Ammon's horn (tissue), 1 donor: ENCODE results near the gene MYORG.
A peak's percentile ranks its signal among the peaks of the same experiment; 100 is the strongest.

Experiments used
- DNase-seq: peaks from one replicate; pipeline ENCODE4 v3.0.0-alpha.2; 2016; ENCODE audit warnings: low spot score

Gene MYORG

DNA sequence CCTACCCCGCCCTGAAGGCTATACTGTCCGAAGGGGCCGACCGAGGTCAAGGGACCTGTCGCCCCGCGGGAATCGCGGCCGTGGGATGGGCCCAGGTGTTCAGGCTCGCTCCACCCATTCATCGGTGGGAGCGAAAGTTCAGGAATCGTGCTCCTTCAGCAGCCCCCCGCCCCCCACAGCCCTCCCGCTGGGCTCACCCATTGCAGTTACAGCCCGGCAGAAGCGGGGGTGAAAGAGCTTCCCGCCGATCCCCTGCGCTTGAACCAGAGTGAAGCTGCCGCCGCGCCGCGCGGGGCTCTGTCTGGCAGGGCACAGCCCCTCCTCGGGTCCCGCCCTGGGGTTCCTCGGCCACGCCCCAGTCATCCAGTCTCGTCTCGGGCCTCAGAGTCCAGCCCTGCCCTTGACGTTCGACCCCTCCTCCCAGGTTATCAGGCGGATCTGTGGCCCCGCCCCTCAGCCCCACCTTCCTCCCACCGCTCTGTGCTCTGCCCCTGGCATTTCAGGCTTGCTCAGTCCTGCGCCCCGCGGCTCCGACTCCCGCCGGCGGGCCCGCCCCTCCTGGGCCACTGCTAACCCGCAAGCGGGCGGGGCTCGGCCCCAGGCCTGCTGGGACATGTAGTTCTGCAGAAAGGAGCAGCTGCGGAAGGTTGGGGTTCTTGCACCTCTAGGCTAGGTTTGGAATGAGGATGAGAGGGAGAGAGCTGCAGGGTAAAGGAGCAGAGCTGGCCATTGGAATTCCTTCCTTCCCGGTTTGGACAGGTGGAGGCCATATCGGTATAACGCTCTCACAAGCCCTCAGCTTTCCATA is at the start of gene MYORG:
Gene MYORG (minus strand): TSS at position 303 of the 808 bp plus-strand sequence. CDS start 3,955 bp downstream, outside the sequence.
- DNase-seq: peak; percentile 95

DNA sequence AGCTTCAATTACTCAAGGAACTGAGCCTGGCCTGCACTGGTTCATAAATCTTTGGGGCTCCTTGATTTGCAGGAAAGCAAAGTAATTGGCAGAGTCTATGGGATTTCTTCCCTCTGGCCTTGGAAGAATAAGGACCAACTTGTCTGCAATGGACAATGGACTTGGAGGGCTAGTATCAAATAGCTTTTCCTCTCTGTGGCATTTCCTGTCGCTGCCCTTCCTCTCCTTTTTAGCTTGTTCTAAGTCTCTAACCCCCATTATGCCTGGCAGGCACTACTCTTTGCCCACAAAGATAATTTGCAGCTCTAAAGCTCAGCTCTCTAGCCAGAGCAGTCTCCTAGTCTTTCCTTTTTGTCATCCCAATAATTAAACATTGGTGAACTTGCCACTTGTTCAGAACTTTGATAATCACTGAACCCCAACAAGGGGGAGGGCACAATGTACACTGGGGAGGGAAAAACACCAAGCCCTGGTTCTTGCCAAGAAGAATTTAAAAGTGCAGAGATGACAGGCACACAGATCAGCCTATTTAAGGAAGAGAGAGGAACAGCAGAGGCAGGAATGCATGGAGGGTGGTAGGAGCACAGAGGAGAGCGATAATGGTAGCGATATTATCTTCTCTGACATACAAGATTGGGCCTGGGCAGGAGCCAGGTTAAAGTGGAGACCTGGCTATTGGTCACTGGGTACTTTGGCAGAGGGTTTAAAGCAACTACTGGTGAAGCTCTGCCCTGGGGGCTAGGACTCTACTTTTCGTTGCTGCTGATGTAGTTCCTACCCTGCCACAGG is 43.2 kb upstream of the MYORG start:
- no peak for DNase-seq

DNA sequence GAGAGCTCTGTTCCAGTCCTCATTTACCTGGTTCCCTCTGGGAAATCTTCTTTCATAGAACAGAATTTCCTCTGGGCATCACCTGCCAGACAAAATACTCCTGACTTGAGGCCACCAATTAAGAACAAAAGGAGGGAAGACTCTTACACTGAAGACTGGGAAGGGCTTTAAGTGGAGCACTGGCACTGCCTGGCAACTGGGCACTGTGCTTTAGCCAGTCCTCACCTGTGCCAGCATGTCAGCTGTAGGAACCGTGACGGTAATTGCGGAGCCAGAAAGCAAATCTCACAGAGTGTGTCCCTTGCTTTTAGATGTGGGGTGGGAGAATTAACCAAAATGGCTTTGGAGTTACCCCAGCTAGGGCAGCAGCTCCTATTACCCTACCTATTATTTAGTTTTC is 41.0 kb upstream of the MYORG start:
- no peak for DNase-seq

DNA sequence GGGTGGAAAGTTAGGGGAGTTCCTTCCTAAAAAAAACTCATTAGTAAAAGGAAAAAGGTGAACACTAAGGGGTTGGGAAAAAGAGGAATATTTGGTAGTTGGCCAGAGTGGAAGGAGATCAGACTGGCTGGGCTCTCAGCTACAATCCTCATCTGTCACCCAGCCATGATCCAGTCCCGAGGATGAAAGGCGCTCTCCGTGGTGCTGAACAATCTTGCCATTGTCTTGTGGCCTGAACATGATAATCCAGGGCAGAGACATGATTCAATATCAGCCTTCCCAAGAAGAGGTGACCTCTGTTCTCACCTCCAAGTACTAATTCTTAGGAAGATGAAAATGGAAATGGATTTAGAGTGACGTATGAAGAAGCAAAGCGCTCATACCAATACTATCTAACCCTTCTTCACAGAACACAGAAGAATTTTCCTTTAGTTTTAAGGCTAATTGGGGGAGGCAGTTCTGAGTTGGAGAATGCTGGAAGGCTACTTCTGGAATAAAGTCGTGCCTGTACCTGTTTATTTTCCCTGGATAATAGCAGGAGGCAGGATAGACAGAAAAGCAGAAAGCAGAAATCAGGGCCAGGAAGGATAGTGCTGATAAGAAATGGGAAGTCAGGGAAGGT is 36.6 kb upstream of the MYORG start:
- peak; percentile 63 for DNase-seq

DNA sequence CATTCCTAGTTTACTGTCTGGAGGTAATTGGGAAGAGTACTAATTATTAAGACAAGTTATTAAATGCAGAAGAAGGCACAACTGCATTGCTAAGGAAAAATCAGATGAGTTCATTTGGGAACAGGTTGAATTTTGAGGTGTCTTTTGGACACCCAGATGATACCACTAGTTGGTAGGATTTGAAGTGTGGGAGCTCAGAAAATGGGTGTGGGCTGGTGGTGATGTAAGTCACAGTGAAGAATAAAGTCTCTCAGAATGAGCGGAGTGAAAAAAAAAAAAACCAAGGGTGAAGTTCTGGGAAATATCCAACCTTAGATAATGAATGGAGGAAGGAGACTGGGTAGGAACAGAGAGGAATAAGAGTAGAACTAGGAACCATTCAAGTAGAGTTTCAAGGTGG is 35.6 kb upstream of the MYORG start:
- no peak for DNase-seq

DNA sequence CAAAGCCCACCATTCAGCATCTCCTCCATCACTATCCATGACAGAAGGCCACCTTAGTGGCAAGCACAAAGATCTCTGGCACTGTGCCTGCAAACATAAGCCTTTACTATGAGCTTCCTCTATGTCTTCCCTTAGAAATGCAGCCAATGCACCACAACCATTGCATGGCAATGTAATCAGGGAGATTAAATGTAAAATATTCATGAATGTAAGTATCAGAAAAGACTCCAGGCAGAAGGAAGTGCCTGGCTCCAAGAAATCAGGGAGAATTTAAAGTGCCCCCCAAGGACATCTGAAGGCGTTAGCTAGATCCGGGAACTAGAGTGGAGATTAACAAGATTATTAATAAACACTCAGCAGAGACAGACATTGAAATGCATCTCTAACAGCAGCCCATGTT is 32.5 kb upstream of the MYORG start:
- no peak for DNase-seq

DNA sequence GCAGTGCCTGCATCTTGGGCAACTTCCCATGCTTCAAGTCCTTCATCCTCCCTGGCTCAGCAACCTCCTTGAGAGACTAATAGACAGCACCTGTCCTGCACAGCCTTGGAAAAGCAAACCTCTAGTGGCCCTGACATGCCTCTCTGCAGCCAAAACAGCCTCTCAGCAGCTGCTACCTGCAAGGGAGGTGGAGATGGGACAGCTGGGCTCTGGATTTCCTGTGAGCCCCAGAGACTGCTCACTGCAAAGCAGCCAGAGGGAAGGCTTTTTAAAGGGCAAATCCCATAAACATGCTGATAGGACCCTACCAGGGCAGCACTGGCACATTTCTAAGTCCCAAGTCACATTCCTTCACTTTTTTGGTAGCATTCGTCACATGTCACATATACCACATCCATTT is 31.5 kb upstream of the MYORG start:
- no peak for DNase-seq

DNA sequence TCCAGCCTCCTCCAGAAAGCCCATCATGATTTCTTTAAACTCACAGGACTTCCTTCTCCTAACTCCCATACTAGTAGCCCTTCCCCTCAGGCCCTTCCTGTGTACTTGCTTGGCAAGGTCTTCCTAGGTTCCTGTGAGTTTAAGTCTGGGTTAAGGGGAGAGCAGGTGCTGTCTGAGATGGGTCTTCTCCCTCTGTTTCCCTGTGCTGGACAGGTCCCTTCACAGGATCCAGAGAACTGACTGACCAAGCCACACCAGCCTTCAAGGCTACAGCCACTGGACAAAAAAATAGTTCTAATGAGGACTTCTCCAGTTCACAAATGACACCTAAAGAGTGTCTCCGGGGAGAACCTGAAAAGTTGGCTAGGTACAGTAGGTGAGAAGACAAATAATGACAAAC is 29.5 kb upstream of the MYORG start:
- no peak for DNase-seq

DNA sequence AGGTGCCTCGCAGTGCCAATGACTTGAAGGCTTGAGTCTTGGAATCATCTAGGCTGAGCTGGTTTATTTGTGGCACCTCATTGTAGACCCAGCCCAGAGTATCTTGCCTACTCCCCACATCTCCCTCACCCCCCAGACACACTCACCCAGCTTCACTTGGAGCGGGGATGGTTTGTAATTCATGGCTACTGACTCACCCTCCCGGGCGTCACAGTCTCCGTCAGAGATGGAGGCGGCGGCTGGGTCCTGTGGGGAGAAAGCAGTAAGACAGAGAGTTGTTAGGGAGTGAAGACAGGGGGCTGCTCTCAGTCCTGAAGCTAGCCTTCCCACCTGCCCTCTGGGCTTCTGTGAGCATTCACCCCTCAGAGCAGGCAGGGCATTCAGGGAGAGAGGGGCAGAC is 29.0 kb upstream of the MYORG start:
- DNase-seq: peak; percentile 25

DNA sequence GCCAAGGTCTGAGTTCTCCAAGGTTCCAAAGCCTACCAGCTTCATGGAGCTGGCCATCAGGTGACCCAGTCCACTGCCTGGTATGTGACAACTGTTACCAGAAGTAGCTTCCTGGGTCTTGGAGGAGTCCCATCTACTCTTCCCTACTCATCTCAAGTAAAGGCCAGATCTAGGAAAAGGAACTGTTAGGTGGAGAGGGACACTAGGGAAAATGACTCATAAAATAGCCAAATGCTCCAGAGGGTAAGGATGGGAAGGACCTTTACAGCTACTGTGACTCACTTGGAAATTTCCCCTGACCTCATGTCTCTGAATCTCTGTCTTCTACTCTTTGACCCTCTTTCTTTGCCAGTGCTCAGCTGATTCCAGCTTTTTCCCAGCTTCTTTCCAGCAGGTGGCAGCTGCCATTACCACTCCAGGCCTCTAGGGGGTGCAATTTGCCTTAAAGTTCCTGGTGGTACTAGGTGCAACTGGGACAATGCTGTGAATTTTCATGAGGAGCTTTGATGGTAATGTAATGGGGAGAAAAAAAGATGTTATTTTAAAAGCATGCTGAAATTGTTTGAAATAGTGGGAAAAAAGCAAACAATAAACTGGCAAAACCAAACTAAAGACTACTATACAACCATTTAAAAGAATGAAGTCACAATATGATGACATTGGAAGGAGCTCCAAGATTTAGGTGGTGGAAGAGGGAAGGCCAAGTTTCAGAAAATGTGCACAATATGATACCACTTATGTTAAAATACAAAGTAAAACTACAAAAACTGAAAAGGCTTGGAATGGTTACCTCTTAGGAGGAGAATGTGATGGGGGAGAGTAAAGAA is 27.1 kb upstream of the MYORG start:
- DNase-seq: peak; percentile 77

DNA sequence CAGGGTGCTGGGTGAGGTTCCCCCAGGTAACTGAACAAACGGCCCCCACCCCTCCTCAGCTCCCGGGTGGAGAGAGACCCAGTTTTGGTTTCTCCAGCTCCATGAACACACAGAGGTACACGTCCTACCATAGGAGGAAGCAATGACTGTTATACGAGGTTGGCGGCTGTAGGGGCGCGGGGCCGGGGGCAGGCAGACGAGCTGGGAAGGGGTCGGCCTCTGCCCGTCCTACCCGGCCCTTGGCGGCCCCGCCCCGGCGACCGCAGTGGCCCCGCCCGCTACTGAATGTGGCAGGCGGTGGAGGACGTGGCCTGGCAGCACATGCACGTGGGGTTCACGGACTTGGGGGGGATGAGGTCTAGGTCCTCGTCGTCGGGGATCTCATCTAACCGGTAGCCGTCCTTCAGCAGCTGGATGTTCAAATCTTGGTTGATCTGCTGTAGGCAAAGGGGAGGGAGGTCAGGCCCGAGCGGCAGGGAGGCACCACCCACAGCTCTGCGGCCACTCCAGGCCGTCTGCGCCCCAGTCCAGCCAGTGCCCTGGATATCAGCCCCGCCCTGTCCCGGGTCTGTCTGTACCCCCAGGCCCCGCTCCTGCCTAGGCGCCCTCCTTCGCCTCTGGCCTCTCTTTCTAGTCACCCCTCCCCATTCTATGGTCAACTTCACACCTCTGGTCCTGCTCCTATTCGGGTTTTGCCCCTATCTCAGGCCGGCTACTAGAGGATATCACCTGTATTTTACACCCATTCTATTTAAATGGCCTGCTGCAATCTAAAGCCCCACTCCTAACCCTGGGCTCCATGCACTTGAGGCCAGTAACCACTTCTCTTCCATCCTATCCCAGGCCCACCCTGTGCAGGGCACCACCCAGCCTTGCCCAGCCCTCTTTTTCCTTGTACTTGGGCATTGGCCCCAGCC is 24.2 kb upstream of the MYORG start:
- DNase-seq: no peak

DNA sequence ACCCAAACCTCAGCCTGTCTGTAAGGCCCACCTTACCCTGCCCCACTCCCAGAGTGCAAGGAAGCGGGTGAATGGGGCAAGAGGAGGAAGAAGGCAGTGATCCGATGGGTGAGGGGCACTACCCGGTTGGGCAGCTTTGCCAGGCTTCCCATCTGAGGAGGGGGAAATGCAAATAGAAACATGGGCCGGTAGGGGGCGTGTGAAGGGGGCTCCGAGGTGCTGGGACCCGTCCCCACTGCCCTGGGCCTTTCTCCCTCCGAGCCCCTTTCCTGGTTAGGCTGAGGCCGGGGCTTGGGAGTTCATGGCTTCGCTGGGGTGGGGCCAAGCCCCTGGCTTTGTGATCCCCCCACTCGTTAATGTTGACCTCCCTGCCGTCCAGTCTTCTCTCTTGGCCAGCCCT is 23.6 kb upstream of the MYORG start:
- no peak for DNase-seq

DNA sequence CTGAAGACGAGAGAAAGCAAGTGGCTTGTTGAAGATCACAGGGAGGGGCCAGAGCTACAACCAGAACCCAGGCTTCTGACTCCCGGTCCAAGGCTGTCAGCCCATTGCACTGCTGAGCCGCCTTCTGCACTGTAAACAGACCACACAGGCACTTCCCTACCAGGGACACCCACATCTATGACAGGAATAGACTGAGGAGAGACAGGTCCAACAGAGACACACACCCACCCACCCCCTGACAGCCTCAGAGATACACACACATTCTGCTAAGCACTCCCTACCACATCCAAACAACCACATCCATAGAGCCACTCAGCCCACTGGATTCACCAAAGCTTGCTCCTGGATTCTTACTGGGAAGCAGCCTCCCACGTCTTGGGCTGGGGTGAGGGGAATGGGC is 23.0 kb upstream of the MYORG start:
- peak; percentile 55 for DNase-seq

DNA sequence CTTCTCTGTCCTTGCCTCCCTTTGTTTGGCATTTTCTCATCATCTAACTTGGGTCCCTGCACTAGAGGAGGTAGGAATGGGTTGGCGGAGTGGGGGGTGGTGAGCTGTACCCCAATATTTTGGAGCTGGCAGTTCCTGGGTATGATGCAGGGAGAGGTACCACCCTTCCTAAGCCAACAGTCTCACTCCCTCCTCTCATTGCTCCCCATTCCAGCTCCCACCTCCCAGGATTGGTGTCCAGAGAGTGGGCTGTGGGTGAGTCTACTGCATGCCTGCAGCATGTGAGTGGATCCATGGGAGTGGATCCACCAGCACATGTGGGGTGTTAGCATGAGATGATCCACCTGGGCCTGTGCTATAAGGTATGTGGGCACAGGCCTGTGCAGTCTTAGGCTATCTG is 22.2 kb upstream of the MYORG start:
- DNase-seq: no peak

DNA sequence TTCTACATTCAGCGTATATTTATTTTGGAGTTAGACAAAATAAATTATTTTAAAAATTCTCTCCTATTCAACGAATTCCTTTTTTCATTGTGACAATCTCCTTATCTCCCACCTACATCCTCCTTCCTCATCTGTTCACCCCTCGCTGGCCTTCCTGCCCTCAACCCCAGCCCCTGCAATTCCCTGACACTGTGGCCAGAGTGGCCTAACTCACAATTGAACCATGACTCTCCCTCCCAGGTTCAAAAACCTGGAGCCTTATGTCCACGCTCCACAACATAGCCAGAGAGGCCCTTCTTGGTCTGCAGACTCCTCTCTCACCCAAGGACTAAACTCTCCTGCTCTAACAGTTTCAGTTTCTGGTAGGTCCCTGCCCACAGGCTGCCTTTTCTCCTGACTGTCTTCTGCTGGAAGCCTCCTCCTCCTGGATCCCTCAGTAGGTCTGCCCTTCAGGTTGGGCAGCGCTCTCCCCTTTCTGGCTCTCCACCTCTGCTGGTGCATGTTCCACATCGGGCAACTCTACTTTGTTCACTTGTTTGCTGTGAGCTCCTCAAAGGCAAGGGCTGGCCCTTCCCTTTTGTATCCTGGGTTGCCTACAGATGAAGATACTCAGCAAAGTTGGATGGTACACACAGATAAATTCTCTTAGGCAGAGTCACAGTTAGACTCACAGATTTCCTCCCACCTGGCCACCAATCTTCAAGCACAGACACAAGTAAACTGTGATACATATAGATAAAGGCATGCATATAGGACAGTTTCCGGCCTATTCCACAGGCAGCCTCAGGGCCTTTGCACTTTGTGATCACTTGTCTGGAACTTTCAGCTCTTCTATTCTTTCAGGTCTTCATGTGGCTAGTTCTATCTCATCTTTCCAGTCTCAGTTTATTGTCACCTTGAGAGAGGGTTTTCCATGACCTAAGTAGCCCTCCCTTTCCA is 19.8 kb upstream of the MYORG start:
- no peak for DNase-seq

DNA sequence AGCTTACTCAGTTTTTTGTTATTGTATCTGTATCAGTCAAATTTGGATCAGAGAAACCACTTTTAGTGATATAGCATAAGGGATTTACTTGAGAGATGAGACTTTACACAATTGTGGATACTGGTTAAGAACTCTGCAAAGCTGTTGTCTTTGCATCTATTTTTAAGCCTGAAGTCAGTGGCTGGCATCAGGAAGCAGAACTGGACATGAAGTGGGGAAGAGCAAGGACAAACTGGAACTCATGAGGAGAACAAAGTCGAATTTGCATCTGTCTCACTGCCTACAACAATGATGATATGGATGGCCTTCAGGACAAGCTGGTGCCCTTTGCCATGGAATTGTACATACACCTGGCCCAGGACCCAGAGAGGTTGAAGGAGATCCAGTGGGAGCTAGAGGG is 15.8 kb upstream of the MYORG start:
- DNase-seq: no peak

DNA sequence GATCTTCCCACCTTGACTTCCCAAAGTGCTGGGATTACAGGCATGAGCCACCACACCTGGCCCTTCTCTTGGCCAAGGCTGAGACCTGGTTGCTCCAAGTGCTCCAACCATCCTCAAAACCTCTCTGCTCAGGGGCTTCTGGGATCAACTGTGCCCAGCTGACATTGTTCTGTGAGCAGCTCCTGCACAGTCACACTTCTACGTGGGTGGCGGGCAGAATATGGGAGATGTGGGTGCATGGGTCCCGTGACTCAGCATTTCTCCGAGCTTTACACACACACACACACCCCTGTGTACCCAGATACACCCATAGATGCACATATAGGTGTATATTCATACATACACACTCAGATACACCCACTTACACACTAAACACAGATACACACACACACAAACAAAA is 10.5 kb upstream of the MYORG start:
- no peak for DNase-seq

DNA sequence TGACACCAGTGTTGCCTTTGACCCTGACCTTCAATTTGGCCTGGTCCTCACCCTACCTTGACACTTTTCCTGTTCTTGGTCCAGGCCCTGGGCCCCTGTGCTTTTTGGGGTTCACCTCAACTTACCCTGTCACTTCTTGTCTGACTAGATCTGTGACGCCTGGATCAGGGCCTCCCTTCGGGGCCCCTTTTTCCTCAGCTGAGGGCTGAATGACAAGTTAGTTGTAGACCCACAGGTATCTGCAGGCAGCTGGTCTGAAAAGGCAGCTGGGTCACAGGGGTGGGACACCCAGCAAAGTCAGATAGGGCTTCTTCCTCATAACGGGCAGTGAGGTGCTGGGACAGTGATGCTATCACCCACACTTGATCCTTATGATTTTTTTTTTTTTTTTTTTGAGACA is 10.0 kb upstream of the MYORG start:
- no peak for DNase-seq

DNA sequence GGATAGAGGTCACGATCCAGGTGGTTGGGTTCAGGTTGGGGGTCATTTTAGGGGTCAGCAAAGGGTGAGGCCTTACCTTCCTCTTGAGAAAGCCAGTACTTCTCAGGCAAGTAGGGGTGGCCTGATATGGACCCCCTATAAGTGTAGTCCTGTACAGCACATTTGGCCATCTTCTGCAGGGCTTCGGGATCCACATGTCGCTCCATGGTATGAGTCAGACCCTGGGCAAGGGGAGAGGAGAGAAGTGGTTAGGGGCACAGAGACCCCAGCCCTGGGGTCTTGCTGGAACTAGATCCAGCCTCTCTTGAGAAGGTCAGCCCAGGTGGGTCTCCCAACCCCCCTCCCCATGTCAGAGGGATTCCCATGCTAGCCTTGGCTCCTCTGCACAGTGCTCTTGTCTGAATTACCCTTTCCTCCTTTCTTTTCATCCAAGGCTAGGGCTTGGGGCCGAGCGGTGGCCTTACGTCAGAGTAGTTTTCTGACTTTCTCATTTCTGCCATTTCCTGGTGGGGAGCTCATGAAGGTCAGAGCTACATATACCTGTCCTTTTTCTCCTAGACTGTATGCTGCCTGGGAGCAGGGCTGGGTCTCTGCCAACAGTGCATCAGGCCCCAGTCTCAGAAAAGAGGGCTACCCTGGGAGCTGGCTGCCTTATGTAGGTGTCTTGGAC is 9.0 kb upstream of the MYORG start:
- no peak for DNase-seq
